Liver (tissue), 9 donors: ENCODE measurements around the gene SRXN1. TPM values are rescaled to one million over a fixed set of nuclear protein-coding genes. Genes with fewer than 3 reads are reported as not detected.

Experiments used
- DNase-seq: peaks from one replicate; pipeline ENCODE4 v3.0.0-alpha.2; 2017; ENCODE audit warnings: low spot score
- H3K27ac ChIP-seq, 2 donors: one replicate each; pipeline ENCODE4 v1.7.0; 2013; ENCODE audit warnings: inconsistent platforms in 2 of 2, low read length in 2 of 2, control low read depth in 1 of 2, low read depth in 1 of 2, mild to moderate bottlenecking in 1 of 2
- H3K27me3 ChIP-seq, 4 donors: one replicate each; pipeline versions ENCODE4 v1.6.1 to v1.7.0; 2013; ENCODE audit warnings: low read length in 3 of 4, inconsistent platforms in 1 of 4, mild to moderate bottlenecking in 1 of 4, moderate library complexity in 1 of 4; ENCODE audit not compliant: control insufficient read depth in 4 of 4, insufficient read depth in 4 of 4
- H3K36me3 ChIP-seq, 4 donors: one replicate each; pipeline versions ENCODE4 v1.6.1 to v1.7.0; 2013; ENCODE audit warnings: low read length in 3 of 4, mild to moderate bottlenecking in 3 of 4, low read depth in 1 of 4, moderate library complexity in 1 of 4; ENCODE audit not compliant: control insufficient read depth in 4 of 4, insufficient read depth in 3 of 4
- H3K4me1 ChIP-seq, 4 donors: one replicate each; pipeline versions ENCODE4 v1.6.1 to v1.7.0; 2013; ENCODE audit warnings: low read length in 3 of 4, mild to moderate bottlenecking in 3 of 4, moderate library complexity in 1 of 4; ENCODE audit not compliant: control insufficient read depth in 4 of 4, insufficient read depth in 4 of 4
- H3K4me3 ChIP-seq, 3 donors: one replicate each; pipeline versions ENCODE4 v1.6.1 to v1.7.0; 2013; ENCODE audit warnings: low read length in 3 of 3, control low read depth in 1 of 3, low read depth in 1 of 3, mild to moderate bottlenecking in 1 of 3
- H3K9ac ChIP-seq, 2 donors: one replicate each; pipeline ENCODE4 v1.7.0; 2013; ENCODE audit warnings: low read length in 2 of 2, mild to moderate bottlenecking in 2 of 2, moderate library complexity in 2 of 2, control low read depth in 1 of 2, low read depth in 1 of 2
- H3K9me3 ChIP-seq, 4 donors: one replicate each; pipeline versions ENCODE4 v1.6.1 to v1.7.0; 2013; ENCODE audit warnings: low read length in 3 of 4; ENCODE audit not compliant: control insufficient read depth in 4 of 4
- EGR1 ChIP-seq, 2 donors: IDR thresholded peaks; 2 replicates each; pipeline ENCODE4 v1.6.1; 2016 to 2018; ENCODE audit warnings: antibody characterized with exemption in 2 of 2, low read depth in 2 of 2
- FOXA1 ChIP-seq: IDR thresholded peaks from 2 replicates; pipeline ENCODE4 v1.6.1; 2016; ENCODE audit warnings: antibody characterized with exemption
- FOXA2 ChIP-seq: IDR thresholded peaks from 2 replicates; pipeline ENCODE4 v1.6.1; 2016; ENCODE audit warnings: antibody characterized with exemption
- GABPA ChIP-seq, 2 donors: IDR thresholded peaks in 1 of 2; conservative IDR thresholded peaks in 1 of 2; 2 replicates each; pipeline ENCODE4 v1.6.1; 2016; ENCODE audit warnings: antibody characterized with exemption in 2 of 2, mild to moderate bottlenecking in 1 of 2, moderate library complexity in 1 of 2
- HNF4A ChIP-seq, 2 donors: conservative IDR thresholded peaks; 2 replicates each; pipeline ENCODE4 v1.6.1; 2016; ENCODE audit warnings: antibody characterized with exemption in 2 of 2, mild to moderate bottlenecking in 2 of 2
- HNF4G ChIP-seq: IDR thresholded peaks from 2 replicates; pipeline ENCODE4 v1.6.1; 2016; ENCODE audit warnings: antibody characterized with exemption
- JUND ChIP-seq, 2 donors: IDR thresholded peaks; 2 replicates each; pipeline ENCODE4 v1.6.1; 2016; ENCODE audit warnings: antibody characterized with exemption in 2 of 2
- NR2F2 ChIP-seq: IDR thresholded peaks from 2 replicates; pipeline ENCODE4 v1.6.1; 2016; ENCODE audit warnings: antibody characterized with exemption
- RAD21 ChIP-seq, 2 donors: IDR thresholded peaks; 2 replicates each; pipeline ENCODE4 v1.6.1; 2016; ENCODE audit warnings: antibody characterized with exemption in 2 of 2, mild to moderate bottlenecking in 2 of 2
- RXRA ChIP-seq, 2 donors: IDR thresholded peaks; 2 replicates each; pipeline ENCODE4 v1.6.1; 2017 to 2018; ENCODE audit warnings: antibody characterized with exemption in 2 of 2, mild to moderate bottlenecking in 1 of 2
- SP1 ChIP-seq: IDR thresholded peaks from 2 replicates; pipeline ENCODE4 v1.6.1; 2018; ENCODE audit warnings: antibody characterized with exemption, mild to moderate bottlenecking
- TAF1 ChIP-seq: conservative IDR thresholded peaks from 2 replicates; pipeline ENCODE4 v1.6.1; 2016; ENCODE audit warnings: antibody characterized with exemption, mild to moderate bottlenecking
- YY1 ChIP-seq: IDR thresholded peaks from 2 replicates; pipeline ENCODE4 v1.6.1; 2016; ENCODE audit warnings: antibody characterized with exemption, mild to moderate bottlenecking
- WGBS: extraction: QIAGEN DNeasy Blood & Tissue Kit; methylation state at CpG from one replicate; pipeline ENCODE4 v1.1.7; 2013; 5-methylcytosine and 5-hydroxymethylcytosine counted together
- polyA plus RNA-seq, 2 donors: library from polyadenylated mRNA; stranded (reverse) in 1 of 2; unstranded in 1 of 2; fragments of 200-250 nt in 1 of 2; fragments of >200 nt in 1 of 2; fragmentation: Nextera tagmentation in 1 of 2; extraction: Ambion mirVana in 1 of 2; gene quantifications; one replicate each; pipeline versions ENCODE4 v1.2.1 to v1.2.3, GENCODE V29; 2013 to 2015
- total RNA-seq, 2 donors: library from RNA; depleted of rRNA; stranded (reverse); fragments of >200 nt; gene quantifications; one replicate each; pipeline ENCODE4 v1.2.3, GENCODE V29; 2014
- TF ChIP-seq, protein P1 (sequence below): IDR thresholded peaks from 2 replicates; pipeline ENCODE4 v1.6.1; 2016; ENCODE audit warnings: antibody characterized with exemption
- TF ChIP-seq, protein P2 (sequence below): IDR thresholded peaks from 2 replicates; pipeline ENCODE4 v1.6.1; 2016; ENCODE audit warnings: antibody characterized with exemption
- TF ChIP-seq, protein P3 (sequence below): IDR thresholded peaks from 2 replicates; pipeline ENCODE4 v1.6.1; 2016; ENCODE audit warnings: antibody characterized with exemption, mild to moderate bottlenecking
- TF ChIP-seq, protein P4 (sequence below): fragments of 150-350 bp; IDR thresholded peaks from 2 replicates; pipeline ENCODE4 v1.5.1; 2017; ENCODE audit warnings: improper control_type of control experiment, low read depth, low read length; ENCODE audit not compliant: missing input control
- TF ChIP-seq, protein P5 (sequence below): IDR thresholded peaks from 2 replicates; pipeline ENCODE4 v1.6.1; 2016; ENCODE audit warnings: antibody characterized with exemption
- donor health status: healthy.
- donor health status: healthy.
- donor health status: healthy.
- donor health status: healthy.
- donor health status: healthy.

SRXN1 gene
- total and polyA plus RNA-seq, 4 donors: 14.3 to 60.2 (median 24.8) TPM

DNA sequence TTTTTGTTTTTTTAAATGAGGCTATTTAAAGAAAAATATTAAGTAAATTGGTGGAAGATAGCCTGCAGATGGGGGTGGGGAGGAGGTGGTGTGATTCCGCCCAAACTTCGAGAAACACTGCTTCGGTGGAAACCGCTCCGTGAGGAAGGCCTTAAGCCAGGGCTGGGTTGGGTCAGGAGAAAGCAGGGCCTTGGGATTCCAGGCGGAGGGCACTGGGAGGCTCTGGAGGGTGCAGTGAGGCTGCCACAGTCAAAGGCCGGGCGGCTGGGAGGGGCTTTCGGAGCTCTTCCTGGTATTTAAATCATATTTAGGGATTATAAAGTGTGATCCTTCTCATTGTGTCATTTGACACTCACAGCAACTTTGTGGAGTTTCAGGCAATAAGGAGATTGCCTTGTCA is 44.8 kb upstream of the SRXN1 start (continued):
- TF ChIP-seq, protein P1, sequence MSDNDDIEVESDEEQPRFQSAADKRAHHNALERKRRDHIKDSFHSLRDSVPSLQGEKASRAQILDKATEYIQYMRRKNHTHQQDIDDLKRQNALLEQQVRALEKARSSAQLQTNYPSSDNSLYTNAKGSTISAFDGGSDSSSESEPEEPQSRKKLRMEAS: no peak
- TF ChIP-seq SP1: no peak
- TF ChIP-seq TAF1: no peak
- TF ChIP-seq, protein P2, sequence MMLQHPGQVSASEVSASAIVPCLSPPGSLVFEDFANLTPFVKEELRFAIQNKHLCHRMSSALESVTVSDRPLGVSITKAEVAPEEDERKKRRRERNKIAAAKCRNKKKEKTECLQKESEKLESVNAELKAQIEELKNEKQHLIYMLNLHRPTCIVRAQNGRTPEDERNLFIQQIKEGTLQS: no peak
- no peak for TF ChIP-seq EGR1 (IDR thresholded peaks at IDR 0.05; ENCODE audit: low read depth in 2 of 2)
- TF ChIP-seq RAD21 (IDR thresholded peaks at IDR 0.05): no peak

DNA sequence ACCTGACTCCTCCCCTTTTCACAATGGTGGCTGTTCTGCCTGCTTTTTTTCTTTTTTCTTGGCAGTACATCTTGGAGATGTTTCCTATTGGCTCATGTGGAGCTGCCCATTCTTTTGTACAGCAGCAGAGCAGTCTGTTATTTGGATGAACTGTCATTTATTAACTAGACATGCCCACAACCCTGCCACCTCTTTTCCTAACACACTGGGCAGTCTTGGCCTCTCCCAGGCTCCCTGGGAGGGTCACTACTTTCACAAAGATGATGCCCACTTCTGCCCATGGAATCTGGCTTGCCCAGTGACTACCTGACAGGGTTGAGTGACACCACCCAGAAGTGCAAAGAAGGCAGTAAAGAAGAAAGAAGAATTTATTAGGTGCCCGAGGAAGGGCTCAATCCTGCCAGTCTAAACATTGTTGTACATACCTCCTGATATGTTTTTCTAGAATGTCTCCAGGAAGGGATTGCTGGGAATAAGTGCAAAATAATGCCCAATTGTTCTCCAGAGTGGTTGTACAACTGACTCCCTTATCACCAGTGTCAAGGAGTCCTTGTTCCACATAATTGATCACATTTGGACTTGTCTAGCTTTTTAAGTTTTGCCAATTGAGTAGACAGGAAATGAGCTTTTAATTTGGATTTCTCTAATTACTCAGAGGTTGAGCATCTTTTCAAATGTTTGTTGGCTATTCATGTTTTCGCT is 42.3 kb upstream of the SRXN1 start:
- TF ChIP-seq JUND (IDR thresholded peaks at IDR 0.05) (no peak), FOXA1 (no peak), NR2F2 (no peak), FOXA2 (no peak), RAD21 (IDR thresholded peaks at IDR 0.05) (no peak), HNF4G (no peak), HNF4A (conservative IDR thresholded peaks at IDR 0.05) (no peak), RXRA (IDR thresholded peaks at IDR 0.05) (no peak), YY1 (no peak), GABPA (IDR thresholded peaks at IDR 0.05 in 1 of 2, conservative IDR thresholded peaks at IDR 0.05 in 1 of 2) (no peak), SP1 (no peak), EGR1 (IDR thresholded peaks at IDR 0.05; ENCODE audit: low read depth in 2 of 2) (no peak), TAF1 (no peak)
- TF ChIP-seq, protein P2: no peak
- TF ChIP-seq, protein P1: no peak
- TF ChIP-seq, protein P3, sequence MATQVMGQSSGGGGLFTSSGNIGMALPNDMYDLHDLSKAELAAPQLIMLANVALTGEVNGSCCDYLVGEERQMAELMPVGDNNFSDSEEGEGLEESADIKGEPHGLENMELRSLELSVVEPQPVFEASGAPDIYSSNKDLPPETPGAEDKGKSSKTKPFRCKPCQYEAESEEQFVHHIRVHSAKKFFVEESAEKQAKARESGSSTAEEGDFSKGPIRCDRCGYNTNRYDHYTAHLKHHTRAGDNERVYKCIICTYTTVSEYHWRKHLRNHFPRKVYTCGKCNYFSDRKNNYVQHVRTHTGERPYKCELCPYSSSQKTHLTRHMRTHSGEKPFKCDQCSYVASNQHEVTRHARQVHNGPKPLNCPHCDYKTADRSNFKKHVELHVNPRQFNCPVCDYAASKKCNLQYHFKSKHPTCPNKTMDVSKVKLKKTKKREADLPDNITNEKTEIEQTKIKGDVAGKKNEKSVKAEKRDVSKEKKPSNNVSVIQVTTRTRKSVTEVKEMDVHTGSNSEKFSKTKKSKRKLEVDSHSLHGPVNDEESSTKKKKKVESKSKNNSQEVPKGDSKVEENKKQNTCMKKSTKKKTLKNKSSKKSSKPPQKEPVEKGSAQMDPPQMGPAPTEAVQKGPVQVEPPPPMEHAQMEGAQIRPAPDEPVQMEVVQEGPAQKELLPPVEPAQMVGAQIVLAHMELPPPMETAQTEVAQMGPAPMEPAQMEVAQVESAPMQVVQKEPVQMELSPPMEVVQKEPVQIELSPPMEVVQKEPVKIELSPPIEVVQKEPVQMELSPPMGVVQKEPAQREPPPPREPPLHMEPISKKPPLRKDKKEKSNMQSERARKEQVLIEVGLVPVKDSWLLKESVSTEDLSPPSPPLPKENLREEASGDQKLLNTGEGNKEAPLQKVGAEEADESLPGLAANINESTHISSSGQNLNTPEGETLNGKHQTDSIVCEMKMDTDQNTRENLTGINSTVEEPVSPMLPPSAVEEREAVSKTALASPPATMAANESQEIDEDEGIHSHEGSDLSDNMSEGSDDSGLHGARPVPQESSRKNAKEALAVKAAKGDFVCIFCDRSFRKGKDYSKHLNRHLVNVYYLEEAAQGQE: no peak
- TF ChIP-seq, protein P4, sequence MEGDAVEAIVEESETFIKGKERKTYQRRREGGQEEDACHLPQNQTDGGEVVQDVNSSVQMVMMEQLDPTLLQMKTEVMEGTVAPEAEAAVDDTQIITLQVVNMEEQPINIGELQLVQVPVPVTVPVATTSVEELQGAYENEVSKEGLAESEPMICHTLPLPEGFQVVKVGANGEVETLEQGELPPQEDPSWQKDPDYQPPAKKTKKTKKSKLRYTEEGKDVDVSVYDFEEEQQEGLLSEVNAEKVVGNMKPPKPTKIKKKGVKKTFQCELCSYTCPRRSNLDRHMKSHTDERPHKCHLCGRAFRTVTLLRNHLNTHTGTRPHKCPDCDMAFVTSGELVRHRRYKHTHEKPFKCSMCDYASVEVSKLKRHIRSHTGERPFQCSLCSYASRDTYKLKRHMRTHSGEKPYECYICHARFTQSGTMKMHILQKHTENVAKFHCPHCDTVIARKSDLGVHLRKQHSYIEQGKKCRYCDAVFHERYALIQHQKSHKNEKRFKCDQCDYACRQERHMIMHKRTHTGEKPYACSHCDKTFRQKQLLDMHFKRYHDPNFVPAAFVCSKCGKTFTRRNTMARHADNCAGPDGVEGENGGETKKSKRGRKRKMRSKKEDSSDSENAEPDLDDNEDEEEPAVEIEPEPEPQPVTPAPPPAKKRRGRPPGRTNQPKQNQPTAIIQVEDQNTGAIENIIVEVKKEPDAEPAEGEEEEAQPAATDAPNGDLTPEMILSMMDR: no peak
- TF ChIP-seq, protein P5, sequence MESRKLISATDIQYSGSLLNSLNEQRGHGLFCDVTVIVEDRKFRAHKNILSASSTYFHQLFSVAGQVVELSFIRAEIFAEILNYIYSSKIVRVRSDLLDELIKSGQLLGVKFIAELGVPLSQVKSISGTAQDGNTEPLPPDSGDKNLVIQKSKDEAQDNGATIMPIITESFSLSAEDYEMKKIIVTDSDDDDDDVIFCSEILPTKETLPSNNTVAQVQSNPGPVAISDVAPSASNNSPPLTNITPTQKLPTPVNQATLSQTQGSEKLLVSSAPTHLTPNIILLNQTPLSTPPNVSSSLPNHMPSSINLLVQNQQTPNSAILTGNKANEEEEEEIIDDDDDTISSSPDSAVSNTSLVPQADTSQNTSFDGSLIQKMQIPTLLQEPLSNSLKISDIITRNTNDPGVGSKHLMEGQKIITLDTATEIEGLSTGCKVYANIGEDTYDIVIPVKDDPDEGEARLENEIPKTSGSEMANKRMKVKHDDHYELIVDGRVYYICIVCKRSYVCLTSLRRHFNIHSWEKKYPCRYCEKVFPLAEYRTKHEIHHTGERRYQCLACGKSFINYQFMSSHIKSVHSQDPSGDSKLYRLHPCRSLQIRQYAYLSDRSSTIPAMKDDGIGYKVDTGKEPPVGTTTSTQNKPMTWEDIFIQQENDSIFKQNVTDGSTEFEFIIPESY: no peak
- H3K36me3 ChIP-seq: no peaks in the 10 kb centered on the region
- H3K4me3 ChIP-seq: no peak overlapping the region
- H3K4me1 ChIP-seq: peaks cover 3 to 11% (median 8%) of the 10 kb centered on the region in 4 donors
- no peaks in the 10 kb centered on the region for H3K9me3 ChIP-seq
- 82% methylated on average over 2 of the region's 2 CpGs for WGBS
- DNase-seq: no peak
- H3K27ac ChIP-seq: no peak overlapping the region
- no peak overlapping the region for H3K9ac ChIP-seq
- H3K27me3 ChIP-seq: no peaks in the 10 kb centered on the region
